Pulmonary artery endothelial cell (primary cell): ENCODE results near the gene C5orf34. TPM values are rescaled to one million over a fixed set of nuclear protein-coding genes. Genes with fewer than 3 reads are reported as not detected.
"Not testable (repeated sequence)": the region's sequence is repeated elsewhere in the genome, so short reads cannot be mapped to it uniquely, and the experiment has no call there.

Experiments used
- DNase-seq: peaks from one replicate; pipeline ENCODE4 v3.0.0-alpha.2; 2011; ENCODE audit warnings: low read depth, low spot score
- total RNA-seq: library from RNA; depleted of rRNA; stranded (reverse); fragments of >200 nt; gene quantifications from 2 replicates; pipeline ENCODE4 v1.2.3, GENCODE V29; 2014

Gene C5orf34
- 4.2 and 5.4 TPM in 2 replicates for total RNA-seq

GRCh38 chr5:43514816-43515677, at the start of gene C5orf34:
Gene C5orf34, minus strand, starts transcription at chr5:43515148. Its CDS starts 5,809 bp downstream, at chr5:43509339.
- peak; percentile 79 for DNase-seq

GRCh38 chr5:43564289-43564850, 49.4 kb upstream of the C5orf34 start:
- no peak for DNase-seq

- DNase-seq: no peak
Measured at GRCh38 chr5:43563321-43563720, 48.4 kb upstream of the C5orf34 start.

- DNase-seq: no peak
Measured at GRCh38 chr5:43561356-43561755, 46.4 kb upstream of the C5orf34 start.

- DNase-seq: no peak
Measured at GRCh38 chr5:43560128-43560527, 45.2 kb upstream of the C5orf34 start.

- peak; percentile 63 for DNase-seq
Measured at GRCh38 chr5:43556857-43557542, 42.1 kb upstream of the C5orf34 start, which contains the start of gene PAIP1. Gene PAIP1, minus strand, starts transcription at chr5:43557077. Its CDS starts 231 bp downstream, at chr5:43556846.

- not testable (repeated sequence) for DNase-seq
Measured at GRCh38 chr5:43556607-43556856, 41.6 kb upstream of the C5orf34 start.

GRCh38 chr5:43555895-43556606, 41.1 kb upstream of the C5orf34 start:
- no peak for DNase-seq

GRCh38 chr5:43554497-43554896, 39.5 kb upstream of the C5orf34 start:
- DNase-seq: no peak

GRCh38 chr5:43553381-43553780, 38.4 kb upstream of the C5orf34 start:
- DNase-seq: no peak

- DNase-seq: no peak
Measured at GRCh38 chr5:43551731-43552130, 36.8 kb upstream of the C5orf34 start.

GRCh38 chr5:43549272-43549671, 34.3 kb upstream of the C5orf34 start:
- not testable (repeated sequence) for DNase-seq

- no peak for DNase-seq
Measured at GRCh38 chr5:43548358-43548757, 33.4 kb upstream of the C5orf34 start.

GRCh38 chr5:43547532-43547931, 32.6 kb upstream of the C5orf34 start:
- no peak for DNase-seq

- no peak for DNase-seq
Measured at GRCh38 chr5:43543434-43543833, 28.5 kb upstream of the C5orf34 start.

- DNase-seq: no peak
Measured at GRCh38 chr5:43540746-43541145, 25.8 kb upstream of the C5orf34 start.

- no peak for DNase-seq
Measured at GRCh38 chr5:43536972-43537371, 22.0 kb upstream of the C5orf34 start.

- DNase-seq: no peak
Measured at GRCh38 chr5:43533646-43534045, 18.7 kb upstream of the C5orf34 start.

GRCh38 chr5:43530648-43531047, 15.7 kb upstream of the C5orf34 start:
- no peak for DNase-seq

- DNase-seq: no peak
Measured at GRCh38 chr5:43523662-43524072, 8.7 kb upstream of the C5orf34 start.

GRCh38 chr5:43520615-43521014, 5.7 kb upstream of the C5orf34 start:
- DNase-seq: no peak

GRCh38 chr5:43515678-43516048, 715 bp upstream of the C5orf34 start:
- no peak for DNase-seq
